Breast epithelium (tissue), 4 donors: Measurements from ENCODE around the gene NAA80. TPM values are rescaled to one million over a fixed set of nuclear protein-coding genes. Genes with fewer than 3 reads are reported as not detected.

Experiments
- DNase-seq, 2 donors: peaks; one replicate each; pipeline ENCODE4 v3.0.0-alpha.2; 2019; ENCODE audit warnings: low spot score in 2 of 2
- H3K27ac ChIP-seq, 2 donors: fragments of 200-600 bp; sonication (generic) in 1 of 2; one replicate each; pipeline ENCODE4 v1.5.1; 2016 to 2019; ENCODE audit warnings: mild to moderate bottlenecking in 1 of 2
- H3K27me3 ChIP-seq, 2 donors: fragments of 200-600 bp; sonication (generic) in 1 of 2; one replicate each; pipeline versions ENCODE4 v1.5.1 to v1.6.0; 2017 to 2019; ENCODE audit warnings: control low read depth in 1 of 2, mild to moderate bottlenecking in 1 of 2
- H3K36me3 ChIP-seq: fragments of 200-600 bp; one replicate; pipeline ENCODE4 v1.5.1; 2019
- H3K4me1 ChIP-seq, 2 donors: fragments of 200-600 bp; sonication (generic); one replicate each; pipeline ENCODE4 v1.5.1; 2016 to 2019; ENCODE audit warnings: control low read depth in 1 of 2
- H3K4me3 ChIP-seq, 3 donors: fragments of 200-600 bp; sonication (generic); 1 replicate in 2 of 3; 2 replicates in 1 of 3; pipeline ENCODE4 v1.5.1; 2016 to 2019; ENCODE audit warnings: mild to moderate bottlenecking in 3 of 3, moderate library complexity in 2 of 3
- H3K9me3 ChIP-seq, 2 donors: fragments of 200-600 bp; sonication (generic) in 1 of 2; one replicate each; pipeline ENCODE4 v1.5.1; 2016 to 2019; ENCODE audit warnings: control low read depth in 1 of 2
- POLR2A ChIP-seq: fragments of 450-650 bp; IDR thresholded peaks from one replicate; pipeline ENCODE4 v1.6.1; 2016; ENCODE audit warnings: antibody characterized with exemption, mild to moderate bottlenecking, moderate library complexity
- POLR2AphosphoS5 ChIP-seq, 3 donors: sonication (generic); formaldehyde crosslinking; IDR thresholded peaks; one replicate each; pipeline ENCODE4 v1.6.1; 2017; ENCODE audit warnings: antibody characterized with exemption in 3 of 3
- intact Hi-C: fragments of 100-400 bp; cut with DNase I; formaldehyde crosslinking; loops from one replicate; pipeline ENCODE4 v1.15.1; 2023; ENCODE audit warnings: low total_unique reads
- total RNA-seq, 3 donors: library from RNA; depleted of rRNA; stranded (reverse); fragments of >200 nt; gene quantifications; one replicate each; pipeline ENCODE4 v1.1.0, GENCODE V29; 2016
- TF ChIP-seq, protein P1 (sequence below), 3 donors: fragments of 450-650 bp; IDR thresholded peaks; one replicate each; pipeline ENCODE4 v1.5.1; 2016 to 2017; ENCODE audit warnings: antibody characterized with exemption in 3 of 3, mild to moderate bottlenecking in 3 of 3, moderate library complexity in 3 of 3

Gene NAA80
- total RNA-seq, 3 donors from 2014 or later, result 6.0 to 8.8 (median 8.5) TPM

DNA sequence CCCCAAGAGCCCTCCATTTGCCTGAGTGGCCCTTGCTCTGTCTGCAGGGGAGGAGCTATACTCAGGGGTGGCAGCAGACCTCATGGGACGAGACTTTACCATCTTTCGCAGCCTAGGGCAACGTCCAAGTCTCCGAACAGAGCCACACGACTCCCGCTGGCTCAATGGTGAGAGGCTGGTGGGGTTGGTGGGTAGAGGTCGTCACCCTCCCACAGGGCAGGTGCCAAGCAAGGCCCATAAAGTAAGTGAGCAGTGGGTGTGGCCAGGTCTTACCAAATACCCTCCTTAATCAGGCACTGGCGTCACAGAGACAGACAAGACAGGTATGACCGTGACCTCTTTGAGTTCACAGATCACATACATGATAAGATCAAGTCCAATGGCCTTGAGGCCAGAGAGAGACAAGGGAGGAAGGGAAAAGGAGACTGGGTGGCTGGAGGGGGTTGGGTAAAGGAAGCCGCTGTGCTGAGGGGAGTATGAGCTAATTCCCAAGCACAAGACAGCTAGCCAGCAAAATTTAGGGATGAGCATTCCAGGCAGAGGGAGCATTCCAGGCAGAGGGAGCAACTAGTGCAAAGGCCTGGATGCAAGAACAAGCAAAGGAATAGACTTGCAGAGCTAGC lies 27.8 kb downstream of the NAA80 start:
- Histone ChIP-seq H3K4me3 (no peak overlapping the region), H3K9me3 (no peaks in the 10 kb centered on the region), H3K27me3 (no peaks in the 10 kb centered on the region), H3K36me3 (no peaks in the 10 kb centered on the region), H3K27ac (peak overlapping the region in 1 of 2 donors; percentile 33), H3K4me1 (peaks cover 17 to 24% of the 10 kb centered on the region in 2 donors)
- DNase-seq, result no peak
- TF ChIP-seq POLR2A, result no peak
- TF ChIP-seq, protein P1, sequence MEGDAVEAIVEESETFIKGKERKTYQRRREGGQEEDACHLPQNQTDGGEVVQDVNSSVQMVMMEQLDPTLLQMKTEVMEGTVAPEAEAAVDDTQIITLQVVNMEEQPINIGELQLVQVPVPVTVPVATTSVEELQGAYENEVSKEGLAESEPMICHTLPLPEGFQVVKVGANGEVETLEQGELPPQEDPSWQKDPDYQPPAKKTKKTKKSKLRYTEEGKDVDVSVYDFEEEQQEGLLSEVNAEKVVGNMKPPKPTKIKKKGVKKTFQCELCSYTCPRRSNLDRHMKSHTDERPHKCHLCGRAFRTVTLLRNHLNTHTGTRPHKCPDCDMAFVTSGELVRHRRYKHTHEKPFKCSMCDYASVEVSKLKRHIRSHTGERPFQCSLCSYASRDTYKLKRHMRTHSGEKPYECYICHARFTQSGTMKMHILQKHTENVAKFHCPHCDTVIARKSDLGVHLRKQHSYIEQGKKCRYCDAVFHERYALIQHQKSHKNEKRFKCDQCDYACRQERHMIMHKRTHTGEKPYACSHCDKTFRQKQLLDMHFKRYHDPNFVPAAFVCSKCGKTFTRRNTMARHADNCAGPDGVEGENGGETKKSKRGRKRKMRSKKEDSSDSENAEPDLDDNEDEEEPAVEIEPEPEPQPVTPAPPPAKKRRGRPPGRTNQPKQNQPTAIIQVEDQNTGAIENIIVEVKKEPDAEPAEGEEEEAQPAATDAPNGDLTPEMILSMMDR (IDR thresholded peaks at IDR 0.05), result no peak
- intact Hi-C loops, result loop anchor here (1.0 kb wide), 1 partner anchor 78 kb away; no protein-coding TSS in a partner anchor

DNA sequence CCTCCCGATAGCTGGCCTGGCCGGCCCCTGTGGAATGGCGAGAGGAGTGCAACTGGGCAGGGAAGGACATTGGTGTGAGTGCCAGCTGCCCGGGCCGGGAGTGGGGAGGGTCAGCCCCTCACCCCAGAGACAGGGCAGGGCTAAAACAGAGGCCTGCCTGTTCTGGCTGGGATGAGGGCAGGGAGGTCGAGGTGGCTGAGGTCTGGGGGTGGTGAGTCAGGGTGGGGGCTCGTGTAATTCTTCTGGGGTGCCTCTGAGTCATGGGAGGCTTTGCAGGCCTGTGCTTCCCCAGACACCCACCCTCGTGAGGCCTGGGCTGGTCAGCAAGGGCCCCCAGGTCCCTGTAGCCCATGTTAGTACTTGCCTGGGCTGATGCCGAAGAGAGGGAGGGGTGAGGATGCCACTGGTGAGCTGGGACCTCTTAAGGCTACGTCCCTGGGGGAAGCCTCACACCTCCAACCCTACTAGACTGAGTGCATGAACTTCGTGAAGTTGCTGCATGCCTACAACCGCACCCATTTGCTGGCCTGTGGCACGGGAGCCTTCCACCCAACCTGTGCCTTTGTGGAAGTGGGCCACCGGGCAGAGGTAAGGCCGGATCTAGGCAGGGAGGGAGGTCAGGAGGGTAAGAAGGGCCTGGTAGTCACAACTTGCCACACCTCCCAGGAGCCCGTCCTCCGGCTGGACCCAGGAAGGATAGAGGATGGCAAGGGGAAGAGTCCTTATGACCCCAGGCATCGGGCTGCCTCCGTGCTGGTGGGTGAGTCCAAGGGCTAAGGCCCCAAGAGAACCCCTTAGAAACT lies 28.6 kb downstream of the NAA80 start:
- no peak for TF ChIP-seq POLR2A
- TF ChIP-seq, protein P1 (IDR thresholded peaks at IDR 0.05), result no peak
- no peak for TF ChIP-seq POLR2AphosphoS5 (IDR thresholded peaks at IDR 0.05)
- no peak for DNase-seq
- intact Hi-C loops, result loop anchor here (1.0 kb wide), 1 partner anchor 77 kb away; no protein-coding TSS in a partner anchor
- Histone ChIP-seq H3K27ac (peak overlapping the region; percentile 94 to 100), H3K4me1 (peaks cover 17 to 32% of the 10 kb centered on the region in 2 donors), H3K36me3 (no peaks in the 10 kb centered on the region), H3K4me3 (no peak overlapping the region), H3K27me3 (no peaks in the 10 kb centered on the region), H3K9me3 (no peaks in the 10 kb centered on the region)

DNA sequence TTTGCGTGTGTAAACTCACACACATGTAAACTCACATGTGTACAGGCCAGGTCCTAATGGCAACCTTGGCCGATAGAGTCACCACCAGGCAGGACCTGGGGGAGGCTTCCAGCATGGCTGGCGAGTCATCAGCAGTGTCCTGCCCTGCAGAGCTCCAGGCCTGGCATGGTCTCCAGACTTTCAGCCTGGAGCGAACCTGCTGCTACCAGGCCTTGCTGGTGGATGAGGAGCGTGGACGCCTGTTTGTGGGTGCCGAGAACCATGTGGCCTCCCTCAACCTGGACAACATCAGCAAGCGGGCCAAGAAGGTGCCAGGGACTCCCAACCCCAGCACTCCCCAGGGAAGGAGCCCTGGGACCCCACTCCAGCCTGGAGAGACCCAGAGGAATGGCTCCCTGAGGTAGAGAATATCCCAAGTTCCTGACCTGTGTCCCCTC lies 29.2 kb downstream of the NAA80 start:
- Histone ChIP-seq H3K27me3 (no peaks in the 10 kb centered on the region), H3K36me3 (no peaks in the 10 kb centered on the region), H3K27ac (peak overlapping the region; percentile 94 to 100), H3K9me3 (no peaks in the 10 kb centered on the region), H3K4me1 (peaks cover 17 to 37% of the 10 kb centered on the region in 2 donors), H3K4me3 (no peak overlapping the region)
- TF ChIP-seq, protein P1 (IDR thresholded peaks at IDR 0.05), result no peak
- TF ChIP-seq POLR2AphosphoS5 (IDR thresholded peaks at IDR 0.05) (no peak), POLR2A (no peak)
- DNase-seq, result no peak
- intact Hi-C loops, result no loop called here

DNA sequence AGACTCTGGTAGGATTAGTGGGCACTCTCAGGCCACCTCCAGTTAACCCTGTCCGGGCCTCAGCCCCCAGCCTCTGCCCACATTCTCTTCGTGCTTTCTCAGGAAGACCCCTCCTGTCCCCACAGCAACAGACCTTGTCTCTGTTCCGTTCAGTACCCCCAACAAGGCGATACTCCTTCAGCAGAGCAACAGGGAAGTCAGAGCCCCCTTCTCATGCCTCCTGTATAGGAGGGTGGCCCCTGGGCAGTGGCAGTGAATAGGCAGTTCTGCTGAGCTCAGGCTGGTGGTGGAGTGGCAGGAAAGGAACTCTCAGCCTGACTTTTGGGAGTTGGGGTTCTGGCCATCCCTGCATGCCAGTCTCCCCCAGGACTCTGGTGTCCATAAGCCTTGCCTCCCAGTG lies 29.7 kb downstream of the NAA80 start:
- no peak for DNase-seq
- H3K27ac ChIP-seq, result peak overlapping the region; percentile 94 to 100
- no peaks in the 10 kb centered on the region for H3K9me3 ChIP-seq
- peak overlapping the region; percentile 9 to 40 (median 28) for H3K4me3 ChIP-seq
- peaks cover 17 to 40% of the 10 kb centered on the region in 2 donors for H3K4me1 ChIP-seq
- intact Hi-C loops, result no loop called here
- no peaks in the 10 kb centered on the region for H3K36me3 ChIP-seq
- TF ChIP-seq POLR2A, result no peak
- TF ChIP-seq POLR2AphosphoS5 (IDR thresholded peaks at IDR 0.05), result no peak
- H3K27me3 ChIP-seq, result no peaks in the 10 kb centered on the region

DNA sequence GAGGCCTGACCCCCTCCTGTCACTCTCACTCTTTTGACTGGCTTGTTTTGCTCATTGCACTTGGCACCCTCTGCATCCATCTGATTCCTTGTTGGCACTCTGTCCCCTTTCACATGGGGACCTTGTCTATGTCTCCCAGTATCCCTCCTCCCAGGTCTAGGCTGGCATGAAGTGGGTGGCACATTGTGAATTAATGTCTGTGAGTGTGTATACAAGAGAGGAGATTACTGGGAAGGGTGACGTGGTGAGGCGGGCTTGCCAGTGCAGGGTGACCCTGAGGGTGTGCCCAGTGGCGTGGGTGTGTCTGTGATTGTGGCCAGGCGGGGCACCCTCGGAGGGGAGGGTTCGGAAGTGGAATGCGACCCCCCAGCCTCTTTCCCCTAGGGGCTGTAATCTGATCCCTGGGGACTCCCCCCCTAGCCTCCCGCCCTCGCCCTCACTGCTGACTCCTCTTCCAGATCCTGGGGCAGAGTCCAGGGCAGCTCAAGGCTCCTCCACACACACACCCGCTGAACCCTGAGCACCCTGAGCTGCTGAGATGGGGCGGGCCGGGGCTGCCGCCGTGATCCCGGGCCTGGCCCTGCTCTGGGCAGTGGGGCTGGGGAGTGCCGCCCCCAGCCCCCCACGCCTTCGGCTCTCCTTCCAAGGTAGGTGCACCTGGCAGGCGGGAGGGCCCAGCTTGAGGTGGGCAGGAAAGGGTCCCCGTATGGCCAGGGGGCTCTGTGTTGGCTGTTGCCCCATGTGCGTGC lies 30.3 kb downstream of the NAA80 start, which contains the start of gene SEMA3B:
Gene SEMA3B (plus strand): TSS at position 445 of the 749 bp plus-strand sequence. CDS start 94 bp downstream, at position 539.
- intact Hi-C loops, result no loop called here

More for the DNA sequence above, 30.3 kb downstream of the NAA80 start, which contains the start of gene SEMA3B:
- peak within 1 kb of the TSS; percentile 94 to 100 for H3K27ac ChIP-seq
- H3K4me1 ChIP-seq, result peaks cover 17 to 46% of the 10 kb centered on the region in 2 donors
- no peaks in the 10 kb centered on the region for H3K9me3 ChIP-seq
- TF ChIP-seq POLR2AphosphoS5 (IDR thresholded peaks at IDR 0.05) (no peak), POLR2A (no peak)
- TF ChIP-seq, protein P1 (IDR thresholded peaks at IDR 0.05), result no peak
- H3K27me3 ChIP-seq, result no peaks in the 10 kb centered on the region
- DNase-seq, result peak in 1 of 2 donors; percentile 67
- peak within 1 kb of the TSS; percentile 40 to 51 (median 47) for H3K4me3 ChIP-seq
- H3K36me3 ChIP-seq, result no peaks in the 10 kb centered on the region
